Measurements from ENCODE around the gene COPS9. TPM values are rescaled to one million over a fixed set of nuclear protein-coding genes. Genes with fewer than 3 reads are reported as not detected.

Gene COPS9
- total and polyA plus RNA-seq, 8 donors: 62.4 to 146 (median 90.9) TPM

DNA sequence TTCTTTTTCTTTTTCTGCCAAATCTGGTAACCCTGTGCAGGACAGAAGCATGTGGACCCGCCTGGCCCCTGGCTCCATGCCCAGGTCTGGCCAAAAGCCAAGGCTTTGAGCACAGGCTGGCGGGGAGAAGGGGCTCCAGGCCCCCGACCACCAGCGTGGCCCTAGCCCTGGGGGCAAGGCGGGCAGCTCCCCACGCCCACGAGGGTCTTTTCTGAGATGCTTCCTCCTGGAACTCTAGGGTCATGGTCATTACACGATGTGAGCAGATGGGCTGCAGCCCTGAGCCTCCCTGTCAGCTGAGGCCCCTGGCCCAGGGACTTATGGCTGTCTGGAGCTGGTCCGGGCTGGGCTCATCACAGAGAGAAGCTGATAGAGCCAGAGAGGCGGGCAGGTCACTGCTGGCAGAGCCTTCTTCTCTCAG is 10.0 kb upstream of the COPS9 start:
- intact Hi-C loops (cut with DNase I): no loop called here
- no peak overlapping the region for H3K27ac ChIP-seq
- H3K9me3 ChIP-seq: no peaks in the 10 kb centered on the region
- H3K4me1 ChIP-seq: no peaks in the 10 kb centered on the region
- TF ChIP-seq, protein P1, sequence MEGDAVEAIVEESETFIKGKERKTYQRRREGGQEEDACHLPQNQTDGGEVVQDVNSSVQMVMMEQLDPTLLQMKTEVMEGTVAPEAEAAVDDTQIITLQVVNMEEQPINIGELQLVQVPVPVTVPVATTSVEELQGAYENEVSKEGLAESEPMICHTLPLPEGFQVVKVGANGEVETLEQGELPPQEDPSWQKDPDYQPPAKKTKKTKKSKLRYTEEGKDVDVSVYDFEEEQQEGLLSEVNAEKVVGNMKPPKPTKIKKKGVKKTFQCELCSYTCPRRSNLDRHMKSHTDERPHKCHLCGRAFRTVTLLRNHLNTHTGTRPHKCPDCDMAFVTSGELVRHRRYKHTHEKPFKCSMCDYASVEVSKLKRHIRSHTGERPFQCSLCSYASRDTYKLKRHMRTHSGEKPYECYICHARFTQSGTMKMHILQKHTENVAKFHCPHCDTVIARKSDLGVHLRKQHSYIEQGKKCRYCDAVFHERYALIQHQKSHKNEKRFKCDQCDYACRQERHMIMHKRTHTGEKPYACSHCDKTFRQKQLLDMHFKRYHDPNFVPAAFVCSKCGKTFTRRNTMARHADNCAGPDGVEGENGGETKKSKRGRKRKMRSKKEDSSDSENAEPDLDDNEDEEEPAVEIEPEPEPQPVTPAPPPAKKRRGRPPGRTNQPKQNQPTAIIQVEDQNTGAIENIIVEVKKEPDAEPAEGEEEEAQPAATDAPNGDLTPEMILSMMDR (IDR thresholded peaks at IDR 0.05): no peak
- no peaks in the 10 kb centered on the region for H3K36me3 ChIP-seq
- H3K27me3 ChIP-seq: peaks cover 0 to 67% of the 10 kb centered on the region in 2 donors
- DNase-seq (peak in 1 of 4 donors; percentile 55), ATAC-seq (no peak)
- H3K4me3 ChIP-seq: no peak overlapping the region

DNA sequence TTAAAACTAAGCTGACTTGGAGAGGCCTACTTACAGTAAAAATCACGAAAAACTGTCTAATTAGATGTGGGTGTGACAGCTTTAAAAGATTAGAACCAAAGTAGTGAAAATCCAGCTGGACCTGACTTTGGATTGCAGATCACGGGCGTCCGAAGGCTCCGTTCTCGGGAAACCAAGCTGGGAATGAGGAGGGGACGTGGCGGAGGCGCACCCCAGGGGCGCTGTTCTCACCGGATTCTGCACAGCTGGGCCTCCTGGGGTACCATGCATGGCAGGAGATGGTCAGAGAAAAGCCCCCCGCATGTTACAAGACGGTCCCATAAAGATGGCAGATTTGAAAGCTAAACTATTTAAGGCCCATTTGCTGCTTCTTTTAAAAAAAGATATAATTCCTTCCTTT is 9.4 kb upstream of the COPS9 start:
- intact Hi-C loops (cut with DNase I): no loop called here
- Histone ChIP-seq H3K4me3 (no peak overlapping the region), H3K27ac (no peak overlapping the region), H3K4me1 (no peaks in the 10 kb centered on the region), H3K36me3 (no peaks in the 10 kb centered on the region), H3K27me3 (peaks cover 0 to 69% of the 10 kb centered on the region in 2 donors), H3K9me3 (no peaks in the 10 kb centered on the region)
- TF ChIP-seq, protein P1 (IDR thresholded peaks at IDR 0.05): no peak
- DNase-seq: peak in 1 of 4 donors; percentile 50
- no peak for ATAC-seq

DNA sequence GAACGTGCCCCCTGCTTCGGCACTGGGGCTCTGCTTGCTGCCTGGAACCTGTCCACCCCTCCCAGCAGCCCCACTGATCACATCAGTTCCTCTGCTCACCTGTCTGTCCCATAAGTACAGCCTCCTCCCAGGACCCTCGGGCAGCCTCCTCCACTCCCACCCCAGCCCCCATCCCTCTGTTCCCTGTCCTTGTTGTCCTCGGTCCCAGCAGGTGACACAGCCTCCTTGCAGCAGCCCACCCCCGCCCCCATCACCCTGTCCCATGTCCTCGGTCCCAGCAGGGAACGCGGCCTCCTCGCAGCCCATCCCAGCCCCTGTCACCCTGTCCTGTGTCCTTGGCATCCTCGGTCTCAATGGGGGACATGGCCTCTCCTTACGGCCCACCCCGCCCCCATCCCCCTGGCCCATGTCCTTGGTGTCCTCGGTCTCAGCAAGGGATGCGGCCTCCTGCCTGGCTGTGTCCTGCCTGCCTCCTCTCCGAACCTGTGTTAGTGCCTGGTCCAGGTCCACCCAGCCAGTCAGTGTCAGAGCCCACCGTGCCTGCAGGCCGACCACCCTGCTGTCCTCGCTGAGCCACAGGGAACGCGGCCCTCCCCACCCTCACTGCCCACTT is 8.7 kb upstream of the COPS9 start:
- no peaks in the 10 kb centered on the region for H3K9me3 ChIP-seq
- no peak for ATAC-seq
- intact Hi-C loops (cut with DNase I): loop anchor here in 1 of 2 donors (5.0 kb wide), 1 partner anchor 82 kb away; no protein-coding TSS in a partner anchor
- H3K4me1 ChIP-seq: no peaks in the 10 kb centered on the region
- TF ChIP-seq, protein P1 (IDR thresholded peaks at IDR 0.05): no peak
- no peaks in the 10 kb centered on the region for H3K36me3 ChIP-seq
- DNase-seq: peak in 1 of 4 donors; percentile 62
- H3K4me3 ChIP-seq: no peak overlapping the region
- H3K27me3 ChIP-seq: peaks cover 0 to 69% of the 10 kb centered on the region in 2 donors
- H3K27ac ChIP-seq: no peak overlapping the region

DNA sequence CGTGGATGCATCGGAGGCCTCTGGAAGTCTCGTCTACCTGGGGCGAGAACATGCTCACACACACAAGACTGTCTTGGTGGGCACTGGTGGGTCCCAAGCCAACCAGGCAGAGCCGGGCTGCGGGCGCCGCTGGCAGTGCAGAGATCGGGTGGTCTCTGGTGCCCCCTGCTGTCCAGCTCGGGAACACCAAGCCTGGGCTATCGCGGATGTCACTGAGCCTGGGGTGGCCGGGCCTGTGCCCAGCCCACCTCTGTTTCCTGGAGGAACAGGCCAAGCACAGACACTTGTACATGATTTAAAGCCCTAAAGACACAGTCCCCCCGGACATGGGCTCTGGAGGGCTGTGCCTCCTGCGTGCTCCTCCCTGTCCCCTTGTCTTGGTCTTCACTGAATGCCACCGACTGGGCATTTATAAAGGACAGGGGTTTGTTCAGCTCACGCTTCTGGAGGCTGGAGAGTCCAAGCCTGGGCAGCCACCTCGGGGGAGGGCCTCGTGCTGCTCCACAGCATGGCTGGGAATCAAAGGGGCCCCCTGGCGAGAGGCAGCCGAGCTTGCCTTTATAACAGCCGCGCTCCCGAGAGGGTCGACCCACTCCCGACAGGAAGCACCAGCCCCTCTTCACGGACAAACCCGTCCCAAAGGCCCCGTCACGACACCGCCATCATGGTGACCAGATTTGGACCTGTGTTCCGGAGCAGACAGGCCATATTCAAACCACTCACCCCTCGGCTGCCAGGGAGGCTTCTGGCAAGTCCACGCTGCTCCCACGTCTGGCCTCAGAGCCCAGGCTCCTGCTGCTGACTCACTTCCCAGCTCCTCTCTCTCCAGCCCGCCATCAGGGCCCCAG is 7.9 kb upstream of the COPS9 start:
- DNase-seq (peak; percentile 54 to 93 (median 64)), ATAC-seq (peak; percentile 95)
- intact Hi-C loops (cut with DNase I): loop anchor here in 1 of 2 donors (5.0 kb wide), 1 partner anchor 82 kb away; no protein-coding TSS in a partner anchor
- Histone ChIP-seq H3K4me1 (no peaks in the 10 kb centered on the region), H3K36me3 (no peaks in the 10 kb centered on the region), H3K27me3 (peaks cover 0 to 64% of the 10 kb centered on the region in 2 donors), H3K9me3 (no peaks in the 10 kb centered on the region), H3K27ac (no peak overlapping the region), H3K4me3 (no peak overlapping the region)
- TF ChIP-seq, protein P1 (IDR thresholded peaks at IDR 0.05): peak; percentile 93 to 95

DNA sequence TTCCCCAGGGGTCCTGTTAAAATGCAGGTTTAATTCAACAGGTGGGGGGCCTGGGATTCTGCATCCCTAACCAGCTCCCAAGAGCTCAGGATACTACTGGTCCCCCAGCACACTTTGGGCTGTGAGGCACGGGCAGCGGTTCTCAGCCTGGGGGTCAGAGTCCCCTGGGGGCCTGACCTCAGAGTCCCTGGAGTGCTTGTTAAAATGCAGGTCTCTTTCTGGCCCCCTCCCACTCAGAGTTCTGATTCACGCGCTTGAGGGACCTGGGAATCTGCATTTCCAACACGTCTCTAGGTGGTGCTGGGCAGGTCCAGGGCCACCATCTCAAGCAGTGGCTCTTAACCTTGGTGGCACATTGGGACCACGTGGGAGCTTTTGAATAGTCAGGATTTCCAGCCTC is 7.2 kb upstream of the COPS9 start:
- Histone ChIP-seq H3K27ac (no peak overlapping the region), H3K9me3 (no peaks in the 10 kb centered on the region), H3K27me3 (peaks cover 0 to 56% of the 10 kb centered on the region in 2 donors), H3K4me3 (no peak overlapping the region), H3K36me3 (no peaks in the 10 kb centered on the region), H3K4me1 (no peaks in the 10 kb centered on the region)
- ATAC-seq: no peak
- TF ChIP-seq, protein P1 (IDR thresholded peaks at IDR 0.05): no peak
- intact Hi-C loops (cut with DNase I): loop anchor here in 1 of 2 donors (5.0 kb wide), 1 partner anchor 81 kb away; no protein-coding TSS in a partner anchor
- peak in 1 of 4 donors; percentile 37 for DNase-seq

Data from left lung (tissue), 10 donors.